IMR-90 (cell line): ENCODE data around the gene SLX9. TPM values are rescaled to one million over a fixed set of nuclear protein-coding genes. Genes with fewer than 3 reads are reported as not detected.

ENCODE experiments used
- ATAC-seq: fragments of 200-7000 bp; cut with Tn5 transposase; 2 replicates; pipeline ENCODE4 v1.9.1; 2020; ENCODE audit warnings: low read depth, mild to moderate bottlenecking, moderate library complexity
- BruUV-seq: library from RNA; stranded (reverse); fragments of 400-500 nt; replicated peaks from 2 replicates; lab custom pipeline; 2021; lab: Mats Ljungman, UMichigan
- CTCF ChIA-PET: fragments of 300-600 bp; formaldehyde crosslinking; extraction: SDS; loops from one replicate; lab custom pipeline; 2021; ENCODE audit warnings: antibody characterized with exemption; lab: Yijun Ruan, JAX
- POLR2A ChIA-PET: fragments of 300-600 bp; sonication (Branson Sonifier 250); formaldehyde crosslinking; loops from one replicate; lab custom pipeline; 2022; ENCODE audit warnings: antibody characterized with exemption; ENCODE audit not compliant: unreplicated experiment; lab: Charles Lee
- DNase-seq: peaks from one replicate; pipeline ENCODE4 v3.0.0; 2013
- H2AFZ ChIP-seq: replicated peaks from 2 replicates; pipeline ENCODE3; 2013; ENCODE audit warnings: low read length, mild to moderate bottlenecking; ENCODE audit not compliant: poor library complexity
- H2AK5ac ChIP-seq: 2 replicates; pipeline ENCODE4 v1.6.1; 2013; ENCODE audit warnings: low read depth, low read length, inconsistent platforms
- H2AK9ac ChIP-seq: replicated peaks from 2 replicates; pipeline ENCODE3; 2013; ENCODE audit warnings: mild to moderate bottlenecking, low read depth, low read length, moderate library complexity; ENCODE audit not compliant: poor library complexity
- H2BK120ac ChIP-seq: 2 replicates; pipeline ENCODE4 v1.6.1; 2013; ENCODE audit warnings: low read depth, low read length, inconsistent platforms
- H2BK15ac ChIP-seq: 3 replicates; pipeline ENCODE4 v1.6.1; 2013; ENCODE audit warnings: low read depth, low read length, inconsistent platforms
- H2BK20ac ChIP-seq: 2 replicates; pipeline ENCODE4 v1.6.1; 2013; ENCODE audit warnings: low read depth, mild to moderate bottlenecking, inconsistent platforms, low read length, moderate library complexity
- H2BK5ac ChIP-seq: 2 replicates; pipeline ENCODE4 v1.6.1; 2013; ENCODE audit warnings: mild to moderate bottlenecking, low read depth, low read length, inconsistent platforms; ENCODE audit not compliant: poor library complexity, severe bottlenecking
- H3K14ac ChIP-seq: replicated peaks from 2 replicates; pipeline ENCODE4 v1.6.1; 2013; ENCODE audit warnings: low read depth, low read length, inconsistent platforms
- H3K18ac ChIP-seq: 2 replicates; pipeline ENCODE4 v1.6.1; 2013; ENCODE audit warnings: low read depth, low read length, control low read depth
- H3K23ac ChIP-seq: 2 replicates; pipeline ENCODE4 v1.6.1; 2013; ENCODE audit warnings: low read depth, low read length, inconsistent platforms
- H3K27ac ChIP-seq: 2 replicates; pipeline ENCODE4 v1.5.1; 2013; ENCODE audit warnings: mild to moderate bottlenecking, control low read depth, low read length; ENCODE audit not compliant: insufficient read depth
- H3K27me3 ChIP-seq: 2 replicates; pipeline ENCODE4 v1.6.1; 2013; ENCODE audit warnings: low read length; ENCODE audit not compliant: control insufficient read depth, insufficient read depth
- H3K36me3 ChIP-seq: 2 replicates; pipeline ENCODE4 v1.6.1; 2013; ENCODE audit warnings: low read length, mixed read lengths; ENCODE audit not compliant: control insufficient read depth, insufficient read depth
- H3K4ac ChIP-seq: 2 replicates; pipeline ENCODE4 v1.6.1; 2013; ENCODE audit warnings: low read depth, low read length, inconsistent platforms
- H3K4me1 ChIP-seq: 2 replicates; pipeline ENCODE4 v1.6.1; 2013; ENCODE audit warnings: low read length, mixed read lengths; ENCODE audit not compliant: control insufficient read depth, insufficient read depth
- H3K4me2 ChIP-seq: 2 replicates; pipeline ENCODE4 v1.6.1; 2013; ENCODE audit warnings: low read depth, mild to moderate bottlenecking, control low read depth, low read length, moderate library complexity
- H3K4me3 ChIP-seq: 2 replicates; pipeline ENCODE4 v1.5.1; 2013; ENCODE audit warnings: low read depth, mild to moderate bottlenecking, control low read depth, low read length, moderate library complexity; ENCODE audit not compliant: insufficient read depth
- H3K56ac ChIP-seq: 2 replicates; pipeline ENCODE4 v1.6.1; 2013; ENCODE audit warnings: low read length, inconsistent platforms; ENCODE audit not compliant: insufficient read depth; ENCODE audit errors: extremely low read depth
- H3K79me1 ChIP-seq, 2 experiments: 2 replicates each; pipeline ENCODE4 v1.6.1; 2013; ENCODE audit warnings: low read length in 2 of 2, inconsistent platforms in 1 of 2, low read depth in 1 of 2
- H3K9ac ChIP-seq: 2 replicates; pipeline ENCODE4 v1.6.1; 2013; ENCODE audit warnings: low read depth, low read length, control low read depth
- H3K9me1 ChIP-seq: 2 replicates; pipeline ENCODE4 v1.6.1; 2013; ENCODE audit warnings: low read length, inconsistent platforms; ENCODE audit not compliant: insufficient read depth
- H3K9me3 ChIP-seq: 2 replicates; pipeline ENCODE4 v1.6.1; 2013; ENCODE audit warnings: low read length; ENCODE audit not compliant: control insufficient read depth, insufficient read depth
- H4K20me1 ChIP-seq: 2 replicates; pipeline ENCODE4 v1.6.1; 2013; ENCODE audit warnings: low read length, inconsistent platforms; ENCODE audit not compliant: insufficient read depth
- H4K5ac ChIP-seq: 2 replicates; pipeline ENCODE4 v1.6.1; 2013; ENCODE audit warnings: mild to moderate bottlenecking, low read depth, low read length, control low read depth
- H4K8ac ChIP-seq, 2 experiments: 2 replicates each; pipeline ENCODE4 v1.6.1; 2013; ENCODE audit warnings: low read depth in 2 of 2, low read length in 2 of 2, control low read depth in 1 of 2, inconsistent platforms in 1 of 2
- H4K91ac ChIP-seq: 2 replicates; pipeline ENCODE4 v1.6.1; 2013; ENCODE audit warnings: low read depth, low read length, inconsistent platforms; ENCODE audit not compliant: insufficient read depth
- CEBPB ChIP-seq: IDR thresholded peaks from 2 replicates; pipeline ENCODE4 v1.6.1; 2012; ENCODE audit warnings: low read depth, low read length, improper control_type of control experiment
- CHD1 ChIP-seq: IDR thresholded peaks from 2 replicates; pipeline ENCODE4 v1.6.1; 2012; ENCODE audit warnings: low read depth, low read length, improper control_type of control experiment
- CTCF ChIP-seq: conservative IDR thresholded peaks from 2 replicates; pipeline ENCODE4 v1.5.1; 2012; ENCODE audit warnings: mild to moderate bottlenecking, low read depth, low read length, improper control_type of control experiment
- ELK1 ChIP-seq: fragments of 150-350 bp; IDR thresholded peaks from 2 replicates; pipeline ENCODE4 v1.6.1; 2016; ENCODE audit warnings: low read depth, mild to moderate bottlenecking, low read length, moderate library complexity, borderline replicate concordance
- FOS ChIP-seq: fragments of 150-350 bp; IDR thresholded peaks from 2 replicates; pipeline ENCODE4 v1.6.1; 2016; ENCODE audit warnings: low read depth, low read length
- MAFK ChIP-seq: IDR thresholded peaks from 2 replicates; pipeline ENCODE4 v1.6.1; 2012; ENCODE audit warnings: low read depth, low read length, improper control_type of control experiment
- MAZ ChIP-seq: IDR thresholded peaks from 2 replicates; pipeline ENCODE4 v1.6.1; 2012; ENCODE audit warnings: low read depth, mild to moderate bottlenecking, low read length, improper control_type of control experiment, moderate library complexity, borderline replicate concordance
- NFE2L2 ChIP-seq: fragments of 150-350 bp; IDR thresholded peaks from 2 replicates; pipeline ENCODE4 v1.6.1; 2016; ENCODE audit warnings: low read depth, mild to moderate bottlenecking, low read length
- POLR2A ChIP-seq: IDR thresholded peaks from 2 replicates; pipeline ENCODE4 v1.6.1; 2012; ENCODE audit warnings: mild to moderate bottlenecking, low read depth, low read length
- RAD21 ChIP-seq: IDR thresholded peaks from 2 replicates; pipeline ENCODE4 v1.6.1; 2012; ENCODE audit warnings: low read length, improper control_type of control experiment
- RCOR1 ChIP-seq: IDR thresholded peaks from 2 replicates; pipeline ENCODE4 v1.6.1; 2012; ENCODE audit warnings: mild to moderate bottlenecking, low read length, improper control_type of control experiment; ENCODE audit not compliant: insufficient replicate concordance
- RFX5 ChIP-seq: IDR thresholded peaks from 2 replicates; pipeline ENCODE4 v1.8.0; 2012; ENCODE audit warnings: low read depth, mild to moderate bottlenecking, low read length, moderate library complexity
- USF2 ChIP-seq: fragments of 150-350 bp; IDR thresholded peaks from 2 replicates; pipeline ENCODE4 v1.6.1; 2017; ENCODE audit warnings: mild to moderate bottlenecking, antibody characterized with exemption, low read length, low read depth
- WGBS, 2 experiments: methylation state at CpG; one replicate each; pipeline versions ENCODE4 v1.1.5 to v1.1.7; 2013; ENCODE audit warnings: missing lambda C conversion rate in 2 of 2; ENCODE audit not compliant: insufficient read length in 1 of 2; ENCODE audit errors: extremely low coverage in 2 of 2; 5-methylcytosine and 5-hydroxymethylcytosine counted together
- dilution Hi-C: fragments of 300-500 bp; cut with HindIII; formaldehyde crosslinking; loops from one replicate; pipeline ENCODE4 v1.14.3; 2018; ENCODE audit warnings: low sequenced_read_pairs; ENCODE audit not compliant: unreplicated experiment
- in situ Hi-C: fragments of 300-500 bp; cut with MboI; formaldehyde crosslinking; loops from 3 replicates; pipeline ENCODE4 v1.14.3; 2019; ENCODE audit warnings: low sequenced_read_pairs, inconsistent platforms, mixed read lengths
- intact Hi-C: fragments of 100-400 bp; cut with micrococcal nuclease; formaldehyde crosslinking; loops from 2 replicates; pipeline ENCODE4 v1.10.0; 2022
- polyA plus RNA-seq, 3 experiments: library from polyadenylated mRNA; depleted of rRNA; stranded (reverse); fragments of >200 nt; gene quantifications; 2 replicates each; pipeline ENCODE4 v1.2.3, GENCODE V29; 2012; ENCODE audit warnings: low replicate concordance in 1 of 3
- total RNA-seq: library from RNA; depleted of rRNA; stranded (reverse); fragments of >200 nt; gene quantifications from 2 replicates; pipeline ENCODE4 v1.2.3, GENCODE V29; 2012

SLX9 gene
- total and polyA plus RNA-seq, 2 of the 4 experiments (the other 2 are of a cell fraction) = 10.4 to 21.7 TPM

- Histone ChIP-seq H3K14ac (no peak overlapping the region), H2BK20ac (no peak overlapping the region), H4K5ac (no peak overlapping the region), H3K27me3 (peaks cover 27% of the 10 kb centered on the region; the same call in 1 of the 2 replicates), H2AK9ac (no peak overlapping the region), H3K4ac (no peak overlapping the region), H3K9ac (no peak overlapping the region), H3K4me1 (peaks cover 16% of the 10 kb centered on the region), H3K27ac (no peak overlapping the region), H2BK120ac (no peak overlapping the region), H3K4me2 (no peak overlapping the region), H3K4me3 (no peak overlapping the region), H2AK5ac (no peak overlapping the region), H3K18ac (no peak overlapping the region), H4K8ac (no peak overlapping the region), H3K23ac (no peak overlapping the region), H3K36me3 (no peaks in the 10 kb centered on the region), H3K9me1 (no peaks in the 10 kb centered on the region), H2BK5ac (no peak overlapping the region), H3K56ac (no peak overlapping the region), H3K9me3 (peaks cover 7% of the 10 kb centered on the region; the same call in 1 of the 2 replicates), H3K79me1 (no peaks in the 10 kb centered on the region), H2BK15ac (no peak overlapping the region), H2AFZ (no peak overlapping the region), H4K91ac (no peak overlapping the region), H4K20me1 (peaks cover 3% of the 10 kb centered on the region; the same call in 1 of the 2 replicates)
- in situ Hi-C loops = no loop called here
- intact Hi-C loops = no loop called here
- WGBS, 2 experiments = 96% methylated on average over 5 of the region's 10 CpGs; no CpG with 5 or more reads in 1 of the 2 experiments
- dilution Hi-C loops = no loop called here
- ChIA-PET CTCF (no interaction called here), POLR2A (no interaction called here)
- no peak for DNase-seq
- no peak for ATAC-seq
- no TSS peak for BruUV-seq
- no peak for TF ChIP-seq RCOR1
- TF ChIP-seq RAD21 = no peak
- no peak for TF ChIP-seq CHD1
- no peak for TF ChIP-seq MAFK
- no peak for TF ChIP-seq NFE2L2
- TF ChIP-seq ELK1 = no peak
- no peak for TF ChIP-seq MAZ
- TF ChIP-seq USF2 = no peak
- TF ChIP-seq RFX5 = no peak
- TF ChIP-seq FOS = no peak
- TF ChIP-seq POLR2A = no peak
- TF ChIP-seq CTCF = no peak
- no peak for TF ChIP-seq CEBPB
Observed at GRCh38 chr21:44996096-44996495, 56.3 kb downstream of the SLX9 start.
